HCT116 (cell line): ENCODE measurements around the gene NKRF. TPM values are rescaled to one million over a fixed set of nuclear protein-coding genes. Genes with fewer than 3 reads are reported as not detected.

Source experiments
- ATAC-seq: fragments of 200-7000 bp; cut with Tn5 transposase; 2 replicates; pipeline ENCODE4 v1.9.1; 2020; ENCODE audit warnings: mild to moderate bottlenecking, moderate library complexity
- BruUV-seq: library from RNA; stranded (reverse); fragments of 400-500 nt; replicated peaks from 2 replicates; lab custom pipeline; 2021; lab: Mats Ljungman, UMichigan
- CTCF ChIA-PET: fragments of 300-600 bp; sonication (Branson Sonifier 250); formaldehyde crosslinking; loops from one replicate; lab custom pipeline; 2021; ENCODE audit warnings: antibody characterized with exemption; lab: Charles Lee
- POLR2A ChIA-PET: fragments of 300-600, 350-600 bp; sonication (Branson Sonifier 250); formaldehyde crosslinking; loops from one replicate; lab custom pipeline; 2021; ENCODE audit warnings: antibody characterized with exemption; lab: Charles Lee
- RAD21 ChIA-PET, 2 experiments: fragments of 300-600 bp; sonication (Branson Sonifier 250); formaldehyde crosslinking; loops; one replicate each; lab custom pipeline; 2023; ENCODE audit warnings: low total read pairs in 2 of 2; ENCODE audit not compliant: uncharacterized antibody in 2 of 2, unreplicated experiment in 2 of 2, low non-redundant PET in 1 of 2; lab: Charles Lee
- DNase-seq: peaks from one replicate; pipeline ENCODE4 v3.0.0-alpha.2; 2010; ENCODE audit warnings: low read depth, low spot score
- H2AFZ ChIP-seq: fragments of 200-600 bp; shearing (Covaris generic), sonication (generic); 2 replicates; pipeline ENCODE4 v1.6.1; 2017; ENCODE audit warnings: low read depth, mixed run types, mixed read lengths, antibody characterized with exemption, low read length; ENCODE audit not compliant: poor library complexity, severe bottlenecking
- H3K27ac ChIP-seq: 2 replicates; pipeline ENCODE4 v1.5.1; 2012; ENCODE audit warnings: low read depth, low read length
- H3K27me3 ChIP-seq: fragments of 200-600 bp; sonication (generic); 2 replicates; pipeline ENCODE4 v1.6.1; 2016; ENCODE audit warnings: mixed run types, low read length, mixed read lengths; ENCODE audit not compliant: insufficient read depth
- H3K36me3 ChIP-seq, 2 experiments: fragments of 200-500 bp in 1 of 2; fragments of 200-600 bp in 1 of 2; sonication (Bioruptor generic) in 1 of 2; sonication (generic) in 1 of 2; 2 replicates each; pipeline versions ENCODE4 v1.5.1 to v1.6.1; 2014 to 2016; ENCODE audit warnings: low read length in 2 of 2, inconsistent platforms in 1 of 2, mixed read lengths in 1 of 2, mixed run types in 1 of 2; ENCODE audit not compliant: insufficient read depth in 2 of 2, control insufficient read depth in 1 of 2
- H3K4me1 ChIP-seq, 2 experiments: fragments of 200-600 bp in 1 of 2; sonication (generic) in 1 of 2; 2 replicates each; pipeline versions ENCODE4 v1.5.1 to v1.6.1; 2012 to 2017; ENCODE audit warnings: low read length in 2 of 2, inconsistent platforms in 1 of 2, mild to moderate bottlenecking in 1 of 2, mixed read lengths in 1 of 2, mixed run types in 1 of 2, moderate library complexity in 1 of 2; ENCODE audit not compliant: insufficient read depth in 2 of 2, control insufficient read depth in 1 of 2
- H3K4me2 ChIP-seq: fragments of 200-600 bp; sonication (generic); 2 replicates; pipeline ENCODE4 v1.6.1; 2017; ENCODE audit warnings: mixed run types, low read length, mixed read lengths
- H3K4me3 ChIP-seq, 2 experiments: fragments of 200-600 bp in 1 of 2; sonication (generic) in 1 of 2; replicated peaks in 1 of 2; 2 replicates each; pipeline ENCODE4 v1.5.1; 2011 to 2016; ENCODE audit warnings: low read length in 2 of 2, control low read depth in 1 of 2, low read depth in 1 of 2, mild to moderate bottlenecking in 1 of 2, mixed read lengths in 1 of 2, mixed run types in 1 of 2
- H3K79me2 ChIP-seq: fragments of 200-600 bp; sonication (generic); 2 replicates; pipeline ENCODE4 v1.6.1; 2017; ENCODE audit warnings: mild to moderate bottlenecking, mixed run types, low read length, moderate library complexity, mixed read lengths; ENCODE audit not compliant: insufficient read depth
- H3K9ac ChIP-seq: fragments of 200-600 bp; sonication (generic); 2 replicates; pipeline ENCODE4 v1.6.1; 2016; ENCODE audit warnings: low read length, mixed read lengths
- H3K9me2 ChIP-seq: fragments of 200-600 bp; sonication (generic), shearing (Covaris generic); 2 replicates; pipeline ENCODE4 v1.6.1; 2017; ENCODE audit warnings: mixed run types, mild to moderate bottlenecking, moderate library complexity; ENCODE audit not compliant: insufficient read depth
- H3K9me3 ChIP-seq, 2 experiments: fragments of 200-500 bp in 1 of 2; fragments of 200-600 bp in 1 of 2; sonication (Bioruptor generic) in 1 of 2; sonication (generic) in 1 of 2; 2 replicates each; pipeline ENCODE4 v1.6.1; 2014 to 2017; ENCODE audit warnings: low read length in 2 of 2, mixed read lengths in 2 of 2, inconsistent platforms in 1 of 2, low read depth in 1 of 2, mild to moderate bottlenecking in 1 of 2, mixed run types in 1 of 2, moderate library complexity in 1 of 2; ENCODE audit not compliant: control insufficient read depth in 1 of 2, insufficient read depth in 1 of 2
- H4K20me1 ChIP-seq: fragments of 200-600 bp; sonication (generic), shearing (Covaris generic); 2 replicates; pipeline ENCODE4 v1.6.1; 2017; ENCODE audit warnings: mixed run types, mild to moderate bottlenecking, moderate library complexity; ENCODE audit not compliant: insufficient read depth
- CEBPB ChIP-seq: IDR thresholded peaks from 2 replicates; pipeline ENCODE4 v1.6.1; 2012; ENCODE audit warnings: low read depth
- ELF1 ChIP-seq: IDR thresholded peaks from 2 replicates; pipeline ENCODE4 v1.6.1; 2012; ENCODE audit warnings: low read depth, borderline replicate concordance
- EZH2 ChIP-seq: fragments of 200-600 bp; sonication (generic); IDR thresholded peaks from 2 replicates; pipeline ENCODE4 v1.6.1; 2017; ENCODE audit warnings: antibody characterized with exemption, mixed run types
- EZH2phosphoT487 ChIP-seq: fragments of 200-600 bp; IDR thresholded peaks from 2 replicates; pipeline ENCODE4 v1.6.1; 2018; ENCODE audit warnings: antibody characterized with exemption, borderline replicate concordance
- FOSL1 ChIP-seq: IDR thresholded peaks from 2 replicates; pipeline ENCODE4 v1.6.1; 2012; ENCODE audit warnings: low read depth
- MAX ChIP-seq: IDR thresholded peaks from 2 replicates; pipeline ENCODE4 v1.6.1; 2012
- POLR2A ChIP-seq: IDR thresholded peaks from 2 replicates; pipeline ENCODE4 v1.7.0; 2011; ENCODE audit warnings: borderline replicate concordance; ENCODE audit not compliant: insufficient read depth, insufficient read length; ENCODE audit errors: extremely low read depth
- POLR2AphosphoS5 ChIP-seq: IDR thresholded peaks from 2 replicates; pipeline ENCODE4 v1.6.1; 2011; ENCODE audit warnings: mild to moderate bottlenecking, low read depth, low read length, moderate library complexity
- SP1 ChIP-seq: IDR thresholded peaks from 2 replicates; pipeline ENCODE4 v1.6.1; 2012; ENCODE audit warnings: low read depth
- TCF7L2 ChIP-seq: IDR thresholded peaks from 2 replicates; pipeline ENCODE4 v1.7.0; 2011; ENCODE audit warnings: borderline replicate concordance, inconsistent platforms; ENCODE audit not compliant: insufficient read depth, insufficient read length; ENCODE audit errors: extremely low read depth
- YY1 ChIP-seq: IDR thresholded peaks from 2 replicates; pipeline ENCODE4 v1.6.1; 2011; ENCODE audit warnings: low read length, low read depth, moderate library complexity, mild to moderate bottlenecking; ENCODE audit not compliant: insufficient replicate concordance; ENCODE audit errors: extremely low read depth
- ZFX ChIP-seq: fragments of 450-650 bp; IDR thresholded peaks from 2 replicates; pipeline ENCODE4 v1.6.1; 2017
- intact Hi-C: fragments of 100-400 bp; cut with micrococcal nuclease; formaldehyde crosslinking; loops from 2 replicates; pipeline ENCODE4 v1.10.0; 2022
- total RNA-seq: library from RNA; stranded (reverse); gene quantifications from one replicate; pipeline ENCODE4 v1.2.1, GENCODE V29; 2021; ENCODE audit not compliant: unreplicated experiment
- TF ChIP-seq, protein P1 (sequence below): IDR thresholded peaks from 2 replicates; pipeline ENCODE4 v1.6.1; 2012; ENCODE audit warnings: low read depth
- TF ChIP-seq, protein P2 (sequence below): IDR thresholded peaks from 2 replicates; pipeline ENCODE4 v1.6.1; 2012
- TF ChIP-seq, protein P3 (sequence below), 3 experiments: fragments of 200-600 bp in 1 of 3; sonication (generic) in 1 of 3; IDR thresholded peaks in 2 of 3; conservative IDR thresholded peaks in 1 of 3; 2 replicates each; pipeline ENCODE4 v1.5.1; 2012 to 2017; ENCODE audit warnings: low read depth in 2 of 3, low read length in 2 of 3, antibody characterized with exemption in 1 of 3, borderline replicate concordance in 1 of 3, control low read depth in 1 of 3, mild to moderate bottlenecking in 1 of 3, mixed read lengths in 1 of 3, mixed run types in 1 of 3, moderate library complexity in 1 of 3; ENCODE audit not compliant: insufficient read depth in 1 of 3

The NKRF gene
- total RNA-seq, 1 experiment from 2014 or later: 22.8 TPM

DNA sequence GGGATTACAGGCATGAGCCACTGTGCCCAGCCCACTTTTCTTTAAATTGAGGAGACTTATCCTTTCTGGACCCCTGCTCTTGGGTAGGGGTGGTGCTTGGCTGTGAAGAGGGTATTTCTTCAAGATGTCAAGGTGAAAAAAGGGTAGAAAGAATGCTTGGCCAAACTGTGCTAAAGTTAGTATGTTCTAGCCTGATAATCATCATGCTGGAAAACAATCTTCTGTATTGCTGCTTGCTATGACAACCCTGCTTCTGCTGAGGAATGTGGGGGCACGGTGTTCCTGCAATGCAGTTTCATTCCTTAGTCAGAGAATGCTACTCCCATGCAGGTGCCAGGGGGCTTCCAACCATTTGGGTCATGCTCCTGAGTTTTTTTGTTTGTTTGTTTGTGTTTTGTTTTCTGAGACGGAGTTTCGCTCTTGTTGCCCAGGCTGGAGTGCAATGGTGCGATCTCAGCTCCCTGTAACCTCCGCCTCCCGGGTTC is 35.8 kb downstream of the NKRF start (continued):
- TF ChIP-seq, protein P1, sequence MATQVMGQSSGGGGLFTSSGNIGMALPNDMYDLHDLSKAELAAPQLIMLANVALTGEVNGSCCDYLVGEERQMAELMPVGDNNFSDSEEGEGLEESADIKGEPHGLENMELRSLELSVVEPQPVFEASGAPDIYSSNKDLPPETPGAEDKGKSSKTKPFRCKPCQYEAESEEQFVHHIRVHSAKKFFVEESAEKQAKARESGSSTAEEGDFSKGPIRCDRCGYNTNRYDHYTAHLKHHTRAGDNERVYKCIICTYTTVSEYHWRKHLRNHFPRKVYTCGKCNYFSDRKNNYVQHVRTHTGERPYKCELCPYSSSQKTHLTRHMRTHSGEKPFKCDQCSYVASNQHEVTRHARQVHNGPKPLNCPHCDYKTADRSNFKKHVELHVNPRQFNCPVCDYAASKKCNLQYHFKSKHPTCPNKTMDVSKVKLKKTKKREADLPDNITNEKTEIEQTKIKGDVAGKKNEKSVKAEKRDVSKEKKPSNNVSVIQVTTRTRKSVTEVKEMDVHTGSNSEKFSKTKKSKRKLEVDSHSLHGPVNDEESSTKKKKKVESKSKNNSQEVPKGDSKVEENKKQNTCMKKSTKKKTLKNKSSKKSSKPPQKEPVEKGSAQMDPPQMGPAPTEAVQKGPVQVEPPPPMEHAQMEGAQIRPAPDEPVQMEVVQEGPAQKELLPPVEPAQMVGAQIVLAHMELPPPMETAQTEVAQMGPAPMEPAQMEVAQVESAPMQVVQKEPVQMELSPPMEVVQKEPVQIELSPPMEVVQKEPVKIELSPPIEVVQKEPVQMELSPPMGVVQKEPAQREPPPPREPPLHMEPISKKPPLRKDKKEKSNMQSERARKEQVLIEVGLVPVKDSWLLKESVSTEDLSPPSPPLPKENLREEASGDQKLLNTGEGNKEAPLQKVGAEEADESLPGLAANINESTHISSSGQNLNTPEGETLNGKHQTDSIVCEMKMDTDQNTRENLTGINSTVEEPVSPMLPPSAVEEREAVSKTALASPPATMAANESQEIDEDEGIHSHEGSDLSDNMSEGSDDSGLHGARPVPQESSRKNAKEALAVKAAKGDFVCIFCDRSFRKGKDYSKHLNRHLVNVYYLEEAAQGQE: no peak
- TF ChIP-seq POLR2AphosphoS5: no peak
- TF ChIP-seq, protein P2, sequence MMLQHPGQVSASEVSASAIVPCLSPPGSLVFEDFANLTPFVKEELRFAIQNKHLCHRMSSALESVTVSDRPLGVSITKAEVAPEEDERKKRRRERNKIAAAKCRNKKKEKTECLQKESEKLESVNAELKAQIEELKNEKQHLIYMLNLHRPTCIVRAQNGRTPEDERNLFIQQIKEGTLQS: no peak

- peak; percentile 86 for DNase-seq
- peak within 1 kb of the TSS; percentile 73 for H3K4me2 ChIP-seq
- peaks cover 20% of the 10 kb centered on the region for H3K79me2 ChIP-seq
- no peaks in the 10 kb centered on the region for H4K20me1 ChIP-seq
- H3K9me3 ChIP-seq: no peaks in the 10 kb centered on the region
- H3K9me2 ChIP-seq: no peaks in the 10 kb centered on the region
- H3K36me3 ChIP-seq: no peaks in the 10 kb centered on the region
- ATAC-seq: peak; percentile 96
- ChIA-PET POLR2A (interaction anchor here (1.1 kb wide), 1 partner anchor 9 kb away, joined by 8 read pairs; the partner anchor contains the start of gene UBE2A), RAD21 (no interaction called here), CTCF (no interaction called here)
- H3K9ac ChIP-seq: peak within 1 kb of the TSS; percentile 70
- no TSS peak for BruUV-seq
- no peaks in the 10 kb centered on the region for H3K27me3 ChIP-seq
- intact Hi-C loops: loop anchor here (1.0 kb wide), 1 partner anchor 9 kb away; the partner anchor contains the start of gene UBE2A
- H3K27ac ChIP-seq: no peak within 1 kb of the TSS
- H2AFZ ChIP-seq: no peak within 1 kb of the TSS
- H3K4me3 ChIP-seq: peak within 1 kb of the TSS; percentile 74 to 76
- H3K4me1 ChIP-seq: no peaks in the 10 kb centered on the region
- TF ChIP-seq POLR2A (no peak), CEBPB (no peak), EZH2phosphoT487 (no peak), ELF1 (peak; percentile 66; the same call in 1 of the 2 replicates), POLR2AphosphoS5 (peak; percentile 74), YY1 (no peak), EZH2 (no peak), SP1 (peak; percentile 78), FOSL1 (no peak), ZFX (no peak), MAX (peak; percentile 87), TCF7L2 (no peak)
- TF ChIP-seq, protein P2: no peak
- TF ChIP-seq, protein P3, sequence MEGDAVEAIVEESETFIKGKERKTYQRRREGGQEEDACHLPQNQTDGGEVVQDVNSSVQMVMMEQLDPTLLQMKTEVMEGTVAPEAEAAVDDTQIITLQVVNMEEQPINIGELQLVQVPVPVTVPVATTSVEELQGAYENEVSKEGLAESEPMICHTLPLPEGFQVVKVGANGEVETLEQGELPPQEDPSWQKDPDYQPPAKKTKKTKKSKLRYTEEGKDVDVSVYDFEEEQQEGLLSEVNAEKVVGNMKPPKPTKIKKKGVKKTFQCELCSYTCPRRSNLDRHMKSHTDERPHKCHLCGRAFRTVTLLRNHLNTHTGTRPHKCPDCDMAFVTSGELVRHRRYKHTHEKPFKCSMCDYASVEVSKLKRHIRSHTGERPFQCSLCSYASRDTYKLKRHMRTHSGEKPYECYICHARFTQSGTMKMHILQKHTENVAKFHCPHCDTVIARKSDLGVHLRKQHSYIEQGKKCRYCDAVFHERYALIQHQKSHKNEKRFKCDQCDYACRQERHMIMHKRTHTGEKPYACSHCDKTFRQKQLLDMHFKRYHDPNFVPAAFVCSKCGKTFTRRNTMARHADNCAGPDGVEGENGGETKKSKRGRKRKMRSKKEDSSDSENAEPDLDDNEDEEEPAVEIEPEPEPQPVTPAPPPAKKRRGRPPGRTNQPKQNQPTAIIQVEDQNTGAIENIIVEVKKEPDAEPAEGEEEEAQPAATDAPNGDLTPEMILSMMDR (IDR thresholded peaks at IDR 0.05 in 2 of 3, conservative IDR thresholded peaks at IDR 0.05 in 1 of 3; ENCODE audit: borderline replicate concordance in 1 of 3, insufficient read depth in 1 of 3, low read depth in 2 of 3, low read length in 2 of 3): no peak
Observed at GRCh38 chrX:119565107-119565663, 41.0 kb downstream of the NKRF start, which contains the start of gene STEEP1. Gene STEEP1 (minus strand): TSS chrX:119565409. CDS start chrX:119565355, 54 bp downstream.
